IPS-18a (cell line): ENCODE results near the gene CTF1.
"Not testable (repeated sequence)": the region's sequence is repeated elsewhere in the genome, so short reads cannot be mapped to it uniquely, and the experiment has no call there.

ENCODE experiments used
- H3K27ac ChIP-seq: one replicate; pipeline ENCODE4 v1.5.1; 2013; ENCODE audit warnings: low read length
- H3K27me3 ChIP-seq: one replicate; pipeline ENCODE4 v1.6.1; 2013; ENCODE audit warnings: mild to moderate bottlenecking, low read length; ENCODE audit not compliant: control insufficient read depth, insufficient read depth
- H3K36me3 ChIP-seq: one replicate; pipeline ENCODE4 v1.6.1; 2013; ENCODE audit warnings: low read depth, low read length; ENCODE audit not compliant: control insufficient read depth
- H3K4me1 ChIP-seq: one replicate; pipeline ENCODE4 v1.6.1; 2013; ENCODE audit warnings: low read depth, low read length; ENCODE audit not compliant: control insufficient read depth
- H3K4me3 ChIP-seq: one replicate; pipeline ENCODE4 v1.5.1; 2013; ENCODE audit warnings: low read length
- H3K9ac ChIP-seq: one replicate; pipeline ENCODE4 v1.6.1; 2013; ENCODE audit warnings: mild to moderate bottlenecking, low read length, moderate library complexity
- H3K9me3 ChIP-seq: one replicate; pipeline ENCODE4 v1.6.1; 2013; ENCODE audit warnings: low read depth, low read length; ENCODE audit not compliant: control insufficient read depth

The CTF1 gene

DNA sequence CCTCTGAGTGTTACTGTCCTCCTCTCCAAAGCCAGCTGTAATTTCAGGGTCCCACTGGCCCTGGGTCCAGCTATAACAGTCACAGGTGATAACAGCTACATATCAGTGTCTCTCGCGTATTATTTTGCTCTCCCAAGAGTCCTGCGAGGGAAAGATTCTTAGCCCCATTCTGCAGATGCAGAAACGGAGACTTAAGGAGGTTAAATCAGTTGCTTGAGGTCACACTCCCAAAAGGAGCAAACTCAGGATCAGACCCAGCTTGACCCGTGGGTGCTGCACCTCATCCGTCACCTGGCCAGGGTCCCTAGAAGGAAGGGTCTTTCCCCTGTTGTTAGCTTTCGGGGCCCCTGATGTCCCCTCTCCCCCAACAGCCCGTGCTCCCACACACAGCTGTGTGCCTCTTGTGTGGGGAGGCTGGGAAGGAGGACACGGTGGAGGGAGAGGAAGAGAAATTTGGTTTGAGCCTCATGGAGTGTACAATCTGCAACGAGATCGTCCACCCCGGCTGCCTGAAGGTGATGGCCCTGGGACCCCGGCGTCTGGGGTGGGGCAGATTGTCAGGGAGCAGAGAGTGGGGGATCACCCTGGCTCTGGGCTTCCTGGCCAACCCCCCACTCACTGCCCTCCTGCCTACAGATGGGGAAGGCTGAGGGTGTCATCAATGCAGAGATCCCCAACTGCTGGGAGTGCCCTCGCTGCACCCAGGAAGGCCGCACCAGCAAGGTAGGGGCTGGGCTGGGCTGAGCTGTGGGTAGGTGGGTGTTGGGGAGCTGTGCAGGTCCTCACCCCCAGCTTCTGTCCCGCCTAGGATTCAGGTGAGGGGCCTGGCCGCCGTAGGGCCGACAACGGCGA lies 30.7 kb downstream of the CTF1 start:
- no peak overlapping the region for H3K9ac ChIP-seq
- H3K4me3 ChIP-seq = no peak overlapping the region
- no peak overlapping the region for H3K27ac ChIP-seq
- no peaks in the 10 kb centered on the region for H3K27me3 ChIP-seq
- no peaks in the 10 kb centered on the region for H3K4me1 ChIP-seq
- peaks cover 24% of the 10 kb centered on the region for H3K36me3 ChIP-seq
- no peaks in the 10 kb centered on the region for H3K9me3 ChIP-seq

DNA sequence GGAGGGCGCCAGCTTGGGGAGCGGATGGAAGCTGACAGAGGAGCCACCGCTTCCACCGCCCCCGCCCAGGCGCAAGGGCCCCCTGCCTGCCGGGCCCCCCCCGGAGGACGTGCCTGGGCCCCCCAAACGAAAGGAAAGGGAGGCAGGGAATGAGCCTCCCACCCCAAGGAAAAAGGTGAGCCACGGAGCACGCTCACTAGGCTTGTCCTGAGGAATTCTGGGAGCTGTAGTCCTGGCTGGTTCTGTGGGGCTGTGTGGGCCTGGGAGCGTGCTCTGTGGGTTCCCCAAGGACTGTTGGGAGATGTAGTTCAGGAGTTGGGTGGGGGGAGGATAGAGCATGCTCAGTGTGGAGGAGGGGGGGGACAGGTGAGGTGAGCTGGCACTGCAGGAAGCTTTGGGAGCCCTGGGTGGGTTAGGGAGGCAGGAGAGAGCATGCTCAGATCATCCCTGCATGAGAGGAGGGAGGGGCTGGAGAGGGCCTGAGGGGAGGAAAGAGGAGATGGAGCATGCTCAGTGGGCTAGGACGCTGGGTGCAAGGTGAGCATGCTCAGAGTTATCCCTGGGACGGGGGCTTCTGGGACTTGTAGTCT lies 31.5 kb downstream of the CTF1 start:
- H3K27me3 ChIP-seq = no peaks in the 10 kb centered on the region
- H3K36me3 ChIP-seq = peaks cover 29% of the 10 kb centered on the region
- no peaks in the 10 kb centered on the region for H3K4me1 ChIP-seq
- H3K27ac ChIP-seq = no peak overlapping the region
- H3K4me3 ChIP-seq = no peak overlapping the region
- no peaks in the 10 kb centered on the region for H3K9me3 ChIP-seq
- H3K9ac ChIP-seq = no peak overlapping the region

DNA sequence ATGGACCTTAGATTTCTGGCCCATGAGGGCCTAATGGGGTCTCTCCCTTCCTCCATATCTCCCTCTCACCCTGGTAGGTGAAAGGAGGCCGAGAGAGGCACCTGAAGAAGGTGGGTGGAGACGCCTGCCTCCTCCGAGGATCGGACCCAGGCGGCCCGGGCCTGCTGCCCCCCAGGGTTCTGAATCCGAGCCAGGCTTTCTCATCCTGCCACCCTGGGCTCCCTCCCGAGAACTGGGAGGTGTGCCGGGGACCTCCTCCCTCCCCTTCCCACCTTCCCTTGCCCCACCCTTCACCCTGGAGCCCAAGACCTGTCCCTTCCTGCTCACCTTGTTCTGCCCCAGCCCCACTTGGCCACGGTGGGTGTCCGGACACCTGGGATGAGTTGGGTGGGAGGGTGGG lies 32.0 kb downstream of the CTF1 start:
- Histone ChIP-seq H3K27me3 (no peaks in the 10 kb centered on the region), H3K27ac (no peak overlapping the region), H3K36me3 (peaks cover 31% of the 10 kb centered on the region), H3K4me1 (no peaks in the 10 kb centered on the region), H3K9ac (no peak overlapping the region), H3K9me3 (no peaks in the 10 kb centered on the region), H3K4me3 (no peak overlapping the region)

DNA sequence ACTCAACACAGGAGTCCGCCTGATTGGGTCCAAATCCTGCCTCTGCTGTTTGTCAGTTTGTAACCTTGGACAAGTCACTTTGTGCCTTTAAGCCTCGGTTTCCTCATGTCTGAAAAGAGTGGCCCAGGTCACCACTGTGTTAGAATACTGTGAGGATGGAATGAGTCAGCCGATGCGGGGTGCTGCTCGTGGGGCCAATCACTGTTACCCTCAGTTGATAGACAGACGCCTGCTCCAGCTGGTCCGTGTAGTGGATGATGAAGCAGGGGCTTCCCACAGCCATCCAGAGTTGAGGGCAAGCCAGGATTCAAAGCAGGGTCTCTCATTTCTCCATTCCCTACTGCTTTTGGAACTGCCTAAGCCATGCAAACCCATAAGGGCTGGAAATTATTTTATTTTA lies 32.8 kb downstream of the CTF1 start:
- no peaks in the 10 kb centered on the region for H3K27me3 ChIP-seq
- H3K36me3 ChIP-seq = peaks cover 33% of the 10 kb centered on the region
- no peaks in the 10 kb centered on the region for H3K4me1 ChIP-seq
- H3K9me3 ChIP-seq = no peaks in the 10 kb centered on the region
- H3K27ac ChIP-seq = no peak overlapping the region
- H3K4me3 ChIP-seq = no peak overlapping the region
- H3K9ac ChIP-seq = no peak overlapping the region

DNA sequence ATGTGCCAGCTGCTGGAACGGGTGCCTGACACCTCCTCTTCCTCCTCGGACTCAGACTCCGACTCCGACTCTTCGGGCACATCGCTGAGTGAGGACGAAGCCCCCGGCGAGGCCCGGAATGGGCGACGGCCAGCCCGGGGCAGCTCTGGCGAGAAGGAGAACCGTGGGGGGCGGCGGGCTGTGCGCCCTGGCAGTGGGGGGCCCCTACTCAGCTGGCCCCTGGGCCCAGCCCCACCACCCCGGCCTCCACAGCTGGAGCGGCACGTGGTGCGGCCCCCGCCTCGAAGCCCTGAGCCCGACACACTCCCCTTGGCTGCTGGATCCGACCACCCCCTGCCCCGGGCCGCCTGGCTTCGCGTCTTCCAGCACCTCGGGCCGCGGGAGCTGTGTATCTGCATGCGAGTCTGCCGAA lies 33.8 kb downstream of the CTF1 start:
- no peak overlapping the region for H3K27ac ChIP-seq
- H3K4me1 ChIP-seq = no peaks in the 10 kb centered on the region
- H3K9me3 ChIP-seq = no peaks in the 10 kb centered on the region
- H3K9ac ChIP-seq = no peak overlapping the region
- peaks cover 38% of the 10 kb centered on the region for H3K36me3 ChIP-seq
- no peaks in the 10 kb centered on the region for H3K27me3 ChIP-seq
- no peak overlapping the region for H3K4me3 ChIP-seq

DNA sequence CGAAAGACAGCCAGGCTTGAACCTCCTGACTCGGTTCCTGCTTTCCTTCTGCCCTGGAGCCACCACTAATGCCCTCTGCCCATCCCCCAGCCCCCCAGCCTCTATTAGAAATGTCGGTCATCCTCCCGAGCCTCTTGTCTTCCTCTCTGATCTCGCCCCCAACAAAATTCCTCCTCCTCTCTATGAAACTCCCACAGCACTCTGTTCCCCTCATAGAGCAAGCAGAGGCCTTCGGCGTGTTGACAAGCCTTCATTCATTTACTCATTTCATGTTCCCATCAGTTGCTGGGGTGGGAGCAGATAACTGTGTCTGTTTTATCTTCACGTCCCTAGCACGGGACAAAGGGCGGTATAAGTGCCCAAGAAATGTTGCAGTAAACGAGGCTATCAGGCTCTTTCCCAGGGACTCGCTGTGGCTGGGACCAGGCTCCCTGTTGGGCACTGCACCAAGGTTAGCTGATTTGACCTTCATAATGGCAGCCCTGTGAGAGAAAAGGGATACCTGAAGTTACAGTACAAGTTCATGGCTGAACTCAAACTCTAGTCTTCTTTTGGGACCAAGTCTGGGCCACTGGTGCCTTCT lies 34.7 kb downstream of the CTF1 start:
- H3K9ac ChIP-seq = no peak overlapping the region
- no peak overlapping the region for H3K4me3 ChIP-seq
- no peak overlapping the region for H3K27ac ChIP-seq
- H3K9me3 ChIP-seq = no peaks in the 10 kb centered on the region
- H3K27me3 ChIP-seq = no peaks in the 10 kb centered on the region
- H3K36me3 ChIP-seq = peaks cover 43% of the 10 kb centered on the region
- no peaks in the 10 kb centered on the region for H3K4me1 ChIP-seq

DNA sequence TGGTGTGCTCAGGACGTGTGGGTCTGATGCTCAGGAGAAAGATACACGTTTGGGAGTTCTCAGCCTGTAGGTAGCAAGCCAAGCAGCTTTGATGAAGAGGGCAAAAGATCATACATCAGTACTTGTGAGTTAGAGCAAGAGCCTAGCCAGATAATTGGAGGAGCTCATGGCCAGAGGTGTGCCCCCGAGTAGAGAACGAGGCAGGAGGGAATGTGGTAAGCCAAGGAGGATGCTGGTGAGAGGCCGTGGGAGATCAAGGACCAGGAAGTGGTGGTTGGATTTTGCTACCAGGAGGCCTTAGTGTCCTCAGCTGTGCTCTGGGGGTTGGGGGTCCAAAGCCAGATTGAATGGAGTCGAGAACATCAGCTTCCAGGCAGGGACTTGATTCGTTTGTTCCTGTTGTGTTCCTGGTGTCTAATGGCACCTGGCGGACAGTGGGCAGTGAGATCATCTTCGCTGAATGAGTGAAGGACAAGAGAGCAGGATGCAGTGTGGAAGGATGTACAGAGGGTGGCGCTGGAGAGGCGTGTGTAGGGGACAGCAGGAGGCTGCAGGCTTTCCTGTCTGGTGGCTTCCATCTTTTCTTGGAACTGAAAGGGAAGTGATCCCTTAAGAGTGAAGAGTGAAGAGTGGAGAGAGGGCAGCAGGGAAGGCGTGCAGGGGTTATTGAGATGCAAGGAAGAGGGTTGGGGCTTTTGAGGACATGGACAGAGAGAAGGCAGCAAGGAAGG lies 38.6 kb downstream of the CTF1 start:
- Histone ChIP-seq H3K4me1 (no peaks in the 10 kb centered on the region), H3K27ac (no peak overlapping the region), H3K36me3 (peaks cover 44% of the 10 kb centered on the region), H3K27me3 (no peaks in the 10 kb centered on the region), H3K9ac (no peak overlapping the region), H3K4me3 (no peak overlapping the region), H3K9me3 (no peaks in the 10 kb centered on the region)

DNA sequence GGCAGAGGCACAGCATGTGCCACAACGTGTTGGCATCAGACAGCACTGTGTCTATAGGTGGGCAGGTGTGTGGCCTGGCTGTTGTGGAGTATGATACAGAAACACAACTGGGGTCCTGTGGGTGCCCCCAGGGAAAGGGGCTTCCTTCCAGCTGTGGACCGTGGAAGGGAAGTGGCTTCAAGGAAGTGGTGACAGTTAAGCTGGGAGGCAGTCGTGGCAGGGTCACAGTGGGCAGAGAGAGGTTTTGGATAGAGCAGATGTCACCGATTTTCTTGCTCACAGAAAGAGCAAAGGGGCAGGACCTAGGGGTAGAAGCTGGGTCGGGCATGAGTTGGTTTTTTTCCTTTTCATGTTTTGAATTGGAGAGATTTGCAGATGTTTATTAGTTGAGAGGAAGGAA lies 41.3 kb downstream of the CTF1 start:
- no peak overlapping the region for H3K9ac ChIP-seq
- H3K4me1 ChIP-seq = peaks cover 4% of the 10 kb centered on the region
- H3K27ac ChIP-seq = no peak overlapping the region
- no peak overlapping the region for H3K4me3 ChIP-seq
- H3K36me3 ChIP-seq = peaks cover 34% of the 10 kb centered on the region
- H3K9me3 ChIP-seq = no peaks in the 10 kb centered on the region
- no peaks in the 10 kb centered on the region for H3K27me3 ChIP-seq

DNA sequence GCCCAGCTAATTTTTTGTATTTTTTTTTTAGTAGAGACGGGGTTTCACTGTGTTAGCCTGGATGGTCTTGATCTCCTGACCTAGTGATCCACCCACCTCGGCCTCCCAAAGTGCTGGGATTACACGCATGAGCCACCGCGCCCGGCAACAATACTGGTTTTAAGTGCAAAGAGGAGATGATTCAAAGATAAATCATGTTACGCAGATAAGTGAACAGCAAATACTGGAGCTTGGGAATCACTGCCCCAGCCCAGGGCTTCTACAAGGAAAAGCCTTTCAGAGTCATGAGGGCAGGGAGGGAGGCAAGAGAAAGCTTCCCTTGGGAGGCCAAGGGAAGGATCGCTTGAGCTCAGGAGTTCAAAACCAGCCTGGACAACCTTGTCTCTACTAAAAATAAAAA lies 43.2 kb downstream of the CTF1 start:
- not testable (repeated sequence) for H3K4me3 ChIP-seq, H3K4me1 ChIP-seq, H3K27ac ChIP-seq, H3K9me3 ChIP-seq, H3K9ac ChIP-seq, H3K27me3 ChIP-seq
- peaks cover 37% of the 10 kb centered on the region for H3K36me3 ChIP-seq

DNA sequence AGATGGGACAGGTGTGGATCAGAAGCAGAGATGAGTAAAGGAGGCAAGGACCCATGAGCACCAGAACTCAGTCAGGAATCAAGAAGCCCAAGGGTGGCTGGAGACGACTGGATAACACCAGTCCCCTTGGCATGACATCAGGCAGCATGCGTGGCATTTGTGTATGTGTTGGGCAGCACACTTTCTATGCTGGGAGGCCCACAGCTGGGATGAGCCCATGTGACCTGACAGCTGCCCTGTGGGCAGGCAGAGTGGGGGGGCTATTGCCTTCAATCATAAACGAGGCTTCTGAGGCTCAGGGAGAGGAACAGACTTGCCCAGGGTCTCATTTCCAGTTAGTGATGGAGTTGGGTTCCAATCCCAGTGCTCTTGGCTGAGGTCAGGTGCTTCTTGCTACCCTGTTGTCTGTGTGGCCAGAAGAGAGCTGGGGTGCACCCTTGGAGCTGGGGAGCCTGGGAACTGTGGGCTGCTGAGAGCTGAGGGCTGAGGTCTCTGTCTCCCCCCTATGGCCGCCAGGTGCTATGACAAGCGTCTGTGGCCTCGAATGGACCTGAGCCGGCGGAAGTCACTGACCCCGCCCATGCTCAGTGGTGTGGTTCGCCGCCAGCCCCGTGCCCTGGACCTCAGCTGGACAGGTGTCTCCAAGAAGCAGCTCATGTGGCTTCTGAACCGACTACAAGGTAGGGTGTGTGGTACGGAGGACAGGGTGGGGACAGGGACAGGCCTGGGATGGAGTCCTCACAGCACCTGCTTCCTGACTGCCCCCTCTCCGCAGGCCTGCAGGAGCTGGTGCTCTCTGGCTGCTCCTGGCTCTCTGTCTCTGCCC lies 45.4 kb downstream of the CTF1 start:
- H3K9ac ChIP-seq = no peak overlapping the region
- H3K4me1 ChIP-seq = peaks cover 11% of the 10 kb centered on the region
- no peaks in the 10 kb centered on the region for H3K9me3 ChIP-seq
- H3K4me3 ChIP-seq = no peak overlapping the region
- H3K27ac ChIP-seq = no peak overlapping the region
- H3K36me3 ChIP-seq = peaks cover 29% of the 10 kb centered on the region
- no peaks in the 10 kb centered on the region for H3K27me3 ChIP-seq

DNA sequence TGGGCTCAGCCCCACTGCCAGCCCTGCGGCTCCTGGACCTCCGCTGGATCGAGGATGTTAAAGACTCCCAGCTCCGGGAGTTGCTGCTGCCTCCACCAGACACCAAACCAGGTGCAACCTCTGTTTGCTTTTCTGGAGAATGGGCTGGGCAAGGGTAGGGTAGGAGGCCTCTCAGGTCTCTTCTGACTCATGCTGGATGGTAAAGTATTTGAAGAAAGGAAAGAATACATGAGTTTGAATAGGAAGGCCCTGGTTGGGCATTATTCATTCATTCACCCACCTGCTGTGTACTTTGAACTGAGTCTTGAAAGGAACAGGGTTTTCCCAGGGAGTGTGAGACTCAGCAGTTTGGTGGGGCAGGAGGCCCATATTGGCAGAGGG lies 46.0 kb downstream of the CTF1 start:
- peaks cover 24% of the 10 kb centered on the region for H3K36me3 ChIP-seq
- no peaks in the 10 kb centered on the region for H3K9me3 ChIP-seq
- no peak overlapping the region for H3K9ac ChIP-seq
- H3K4me3 ChIP-seq = no peak overlapping the region
- H3K27me3 ChIP-seq = no peaks in the 10 kb centered on the region
- H3K27ac ChIP-seq = no peak overlapping the region
- peaks cover 17% of the 10 kb centered on the region for H3K4me1 ChIP-seq
